IPS-15b (cell line): ENCODE results near the gene CDKAL1.
"Not testable (repeated sequence)": the region's sequence is repeated elsewhere in the genome, so short reads cannot be mapped to it uniquely, and the experiment has no call there.

ENCODE experiments used
- H3K27me3 ChIP-seq: one replicate; pipeline ENCODE4 v1.6.1; 2013; ENCODE audit warnings: low read length; ENCODE audit not compliant: control insufficient read depth, insufficient read depth
- H3K36me3 ChIP-seq: one replicate; pipeline ENCODE4 v1.6.1; 2013; ENCODE audit warnings: low read length; ENCODE audit not compliant: control insufficient read depth, insufficient read depth
- H3K4me1 ChIP-seq: one replicate; pipeline ENCODE4 v1.6.1; 2013; ENCODE audit warnings: mild to moderate bottlenecking, low read length; ENCODE audit not compliant: control insufficient read depth, insufficient read depth
- H3K4me3 ChIP-seq: one replicate; pipeline ENCODE4 v1.5.1; 2013; ENCODE audit warnings: low read depth, low read length
- H3K9ac ChIP-seq: one replicate; pipeline ENCODE4 v1.6.1; 2013; ENCODE audit warnings: low read depth, mild to moderate bottlenecking, low read length
- H3K9me3 ChIP-seq: one replicate; pipeline ENCODE4 v1.6.1; 2013; ENCODE audit warnings: mild to moderate bottlenecking, low read length; ENCODE audit not compliant: control insufficient read depth, insufficient read depth

CDKAL1 gene

DNA sequence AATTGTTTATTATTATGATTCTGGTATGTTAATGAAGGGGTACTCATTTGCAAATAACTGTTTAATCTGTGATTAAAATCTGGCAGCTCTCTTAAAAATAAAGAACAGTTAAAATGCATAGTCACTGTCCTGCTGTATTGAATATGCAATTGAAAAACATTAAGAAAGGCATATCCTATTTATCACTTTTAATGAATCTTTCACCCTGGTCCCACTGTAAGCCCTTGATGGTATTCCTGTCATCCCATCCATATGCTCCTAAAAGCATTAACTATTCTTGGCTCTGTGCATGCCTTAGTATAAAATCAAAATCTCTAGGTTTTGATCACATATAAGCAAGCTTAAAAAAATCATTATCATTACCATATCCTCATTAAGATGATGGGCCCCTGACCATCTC is 648.3 kb downstream of the CDKAL1 start:
- no peak overlapping the region for H3K9ac ChIP-seq
- no peaks in the 10 kb centered on the region for H3K27me3 ChIP-seq
- H3K4me1 ChIP-seq: peaks cover 32% of the 10 kb centered on the region

GRCh38 chr6:21185861-21186478 is 651.7 kb downstream of the CDKAL1 start:
- Histone ChIP-seq H3K27me3 (no peaks in the 10 kb centered on the region), H3K36me3 (no peaks in the 10 kb centered on the region), H3K4me3 (no peak overlapping the region), H3K9ac (no peak overlapping the region), H3K4me1 (peaks cover 36% of the 10 kb centered on the region), H3K9me3 (no peaks in the 10 kb centered on the region)

More for the DNA sequence above, 648.3 kb downstream of the CDKAL1 start:
- Histone ChIP-seq H3K36me3 (no peaks in the 10 kb centered on the region), H3K9me3 (no peaks in the 10 kb centered on the region), H3K4me3 (no peak overlapping the region)

GRCh38 chr6:21186479-21187055 is 652.3 kb downstream of the CDKAL1 start:
- H3K9ac ChIP-seq: no peak overlapping the region
- H3K27me3 ChIP-seq: no peaks in the 10 kb centered on the region
- no peak overlapping the region for H3K4me3 ChIP-seq
- H3K36me3 ChIP-seq: no peaks in the 10 kb centered on the region
- no peaks in the 10 kb centered on the region for H3K9me3 ChIP-seq
- H3K4me1 ChIP-seq: peaks cover 42% of the 10 kb centered on the region

- H3K9ac ChIP-seq: no peak overlapping the region
- peaks cover 37% of the 10 kb centered on the region for H3K4me1 ChIP-seq
These were observed 653.2 kb downstream of the CDKAL1 start for GRCh38 chr6:21187485-21187884.

GRCh38 chr6:21188505-21189223 is 654.4 kb downstream of the CDKAL1 start:
- Histone ChIP-seq H3K9me3 (no peaks in the 10 kb centered on the region), H3K4me3 (no peak overlapping the region), H3K36me3 (no peaks in the 10 kb centered on the region), H3K27me3 (no peaks in the 10 kb centered on the region), H3K4me1 (peaks cover 31% of the 10 kb centered on the region), H3K9ac (no peak overlapping the region)

More at GRCh38 chr6:21187485-21187884, 653.2 kb downstream of the CDKAL1 start:
- H3K27me3 ChIP-seq: no peaks in the 10 kb centered on the region
- no peaks in the 10 kb centered on the region for H3K36me3 ChIP-seq
- H3K4me3 ChIP-seq: no peak overlapping the region
- no peaks in the 10 kb centered on the region for H3K9me3 ChIP-seq

GRCh38 chr6:21189759-21190158 is 655.5 kb downstream of the CDKAL1 start:
- Histone ChIP-seq H3K36me3 (no peaks in the 10 kb centered on the region), H3K9me3 (no peaks in the 10 kb centered on the region), H3K27me3 (no peaks in the 10 kb centered on the region), H3K4me1 (peaks cover 31% of the 10 kb centered on the region), H3K9ac (no peak overlapping the region), H3K4me3 (no peak overlapping the region)

DNA sequence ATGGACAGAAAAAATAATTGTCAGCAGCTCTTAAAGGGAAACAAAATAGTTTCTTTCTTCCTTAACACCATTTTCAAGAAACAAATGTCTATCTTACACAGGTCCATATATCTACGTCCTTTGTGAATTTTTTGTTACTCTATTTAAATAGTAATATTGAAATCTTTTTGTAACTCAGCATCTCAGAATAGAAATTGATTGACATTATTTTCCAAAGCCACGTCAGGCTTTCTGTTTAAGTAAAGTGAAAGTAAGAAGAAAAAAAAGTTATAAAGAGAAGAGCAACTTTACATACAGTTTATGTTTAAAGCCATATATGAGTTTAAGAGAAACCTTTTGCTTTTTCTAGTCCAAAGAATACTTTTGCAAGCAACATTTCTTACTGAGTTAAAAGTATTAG is 656.4 kb downstream of the CDKAL1 start:
- Histone ChIP-seq H3K36me3 (no peaks in the 10 kb centered on the region), H3K9ac (no peak overlapping the region), H3K27me3 (no peaks in the 10 kb centered on the region), H3K4me3 (no peak overlapping the region), H3K4me1 (peaks cover 28% of the 10 kb centered on the region), H3K9me3 (no peaks in the 10 kb centered on the region)

DNA sequence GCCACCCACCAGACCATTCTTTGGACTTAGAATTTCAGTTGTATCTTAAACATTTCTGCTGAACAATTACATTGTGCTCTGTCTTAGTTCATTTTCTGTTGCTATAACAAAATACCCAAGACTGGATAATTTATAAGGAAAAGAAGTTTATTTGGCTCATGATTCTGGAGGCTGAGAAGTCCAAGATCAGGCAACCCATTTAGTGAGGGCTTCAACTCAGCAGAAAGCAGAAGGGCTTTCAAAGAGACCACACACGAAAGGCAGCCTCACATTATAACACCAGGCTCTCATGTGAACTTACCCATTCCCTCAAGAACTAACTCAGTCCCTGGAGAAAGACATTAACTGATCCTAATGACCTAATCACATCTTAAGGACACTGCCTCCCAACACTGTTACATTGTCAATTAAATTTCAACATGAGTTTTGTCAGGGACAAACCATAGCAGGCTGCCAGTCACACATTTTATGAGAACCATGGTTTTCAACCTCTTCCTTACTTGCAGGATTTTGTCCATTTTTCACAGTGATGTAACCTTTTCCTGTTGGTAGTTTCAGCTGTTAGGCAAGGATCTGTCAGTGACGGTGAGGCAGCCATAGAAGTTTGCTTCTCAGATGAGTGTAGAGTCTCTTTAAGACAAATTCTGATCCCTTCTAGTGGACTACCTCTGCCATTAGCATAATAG is 659.7 kb downstream of the CDKAL1 start:
- no peak overlapping the region for H3K4me3 ChIP-seq
- peaks cover 7% of the 10 kb centered on the region for H3K4me1 ChIP-seq
- H3K27me3 ChIP-seq: no peaks in the 10 kb centered on the region
- H3K9ac ChIP-seq: no peak overlapping the region
- H3K9me3 ChIP-seq: no peaks in the 10 kb centered on the region
- no peaks in the 10 kb centered on the region for H3K36me3 ChIP-seq

- not testable (repeated sequence) for H3K36me3 ChIP-seq, H3K9ac ChIP-seq, H3K27me3 ChIP-seq, H3K9me3 ChIP-seq, H3K4me3 ChIP-seq
- H3K4me1 ChIP-seq: peaks cover 15% of the 10 kb centered on the region
These were observed 661.0 kb downstream of the CDKAL1 start for GRCh38 chr6:21195301-21195700.

GRCh38 chr6:21198032-21198640 is 663.9 kb downstream of the CDKAL1 start:
- H3K4me1 ChIP-seq: peaks cover 11% of the 10 kb centered on the region
- no peaks in the 10 kb centered on the region for H3K36me3 ChIP-seq
- H3K9me3 ChIP-seq: no peaks in the 10 kb centered on the region
- H3K4me3 ChIP-seq: no peak overlapping the region
- H3K9ac ChIP-seq: no peak overlapping the region
- H3K27me3 ChIP-seq: no peaks in the 10 kb centered on the region

DNA sequence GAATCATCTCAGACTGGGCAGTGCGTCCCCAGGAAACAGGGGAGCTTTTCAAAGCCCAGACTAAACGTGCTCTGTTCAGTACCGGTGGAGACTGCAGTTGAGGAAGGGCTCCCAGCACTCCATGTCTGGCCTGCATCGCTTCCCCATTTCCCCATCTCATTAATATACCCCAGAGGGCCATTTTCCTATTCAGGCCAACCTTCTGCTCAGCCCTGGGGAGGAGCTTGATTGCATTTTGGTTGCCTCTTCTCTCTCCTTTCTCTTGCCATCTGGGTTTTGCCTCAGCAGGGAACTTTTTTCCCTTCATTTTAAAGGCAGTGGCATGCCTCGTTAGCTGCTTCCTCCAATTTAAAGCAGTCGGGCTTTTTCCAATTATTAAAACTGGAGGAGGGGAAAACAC is 665.0 kb downstream of the CDKAL1 start:
- Histone ChIP-seq H3K27me3 (no peaks in the 10 kb centered on the region), H3K36me3 (no peaks in the 10 kb centered on the region), H3K4me3 (no peak overlapping the region), H3K9ac (no peak overlapping the region), H3K4me1 (peaks cover 11% of the 10 kb centered on the region), H3K9me3 (no peaks in the 10 kb centered on the region)
